Gastrocnemius medialis (tissue), 4 donors: ENCODE results near the gene KAZN. TPM values are rescaled to one million over a fixed set of nuclear protein-coding genes. Genes with fewer than 3 reads are reported as not detected.

Experiments
- ATAC-seq, 2 donors: fragments of 150-250 bp; one replicate each; pipeline ENCODE4 v1.9.1; 2016
- DNase-seq, 2 donors: peaks; one replicate each; pipeline ENCODE4 v3.0.0-alpha.2; 2019
- H3K27ac ChIP-seq, 4 donors: fragments of 200-600 bp; sonication (generic); 1 replicate in 1 of 4; 2 replicates in 3 of 4; pipeline ENCODE4 v1.5.1; 2016 to 2018; ENCODE audit warnings: mild to moderate bottlenecking in 2 of 4, moderate library complexity in 1 of 4
- H3K27me3 ChIP-seq, 3 donors: fragments of 200-600 bp; sonication (generic) in 2 of 3; 1 replicate in 1 of 3; 2 replicates in 2 of 3; pipeline versions ENCODE4 v1.5.1 to v1.6.0; 2016 to 2019; ENCODE audit warnings: mild to moderate bottlenecking in 1 of 3, moderate library complexity in 1 of 3
- H3K36me3 ChIP-seq, 2 donors: fragments of 200-600 bp; sonication (generic) in 1 of 2; one replicate each; pipeline ENCODE4 v1.5.1; 2017 to 2018
- H3K4me1 ChIP-seq, 2 donors: fragments of 200-600 bp; sonication (generic) in 1 of 2; one replicate each; pipeline ENCODE4 v1.5.1; 2016 to 2017; ENCODE audit warnings: mild to moderate bottlenecking in 2 of 2
- H3K4me3 ChIP-seq, 4 donors: fragments of 200-600 bp; sonication (generic) in 3 of 4; 1 replicate in 1 of 4; 2 replicates in 3 of 4; pipeline ENCODE4 v1.5.1; 2016 to 2019; ENCODE audit warnings: mild to moderate bottlenecking in 2 of 4
- H3K9me3 ChIP-seq, 3 donors: fragments of 200-600 bp; sonication (generic) in 2 of 3; 1 replicate in 1 of 3; 2 replicates in 2 of 3; pipeline ENCODE4 v1.5.1; 2016 to 2019
- POLR2A ChIP-seq, 2 donors: fragments of 450-650 bp; IDR thresholded peaks; one replicate each; pipeline ENCODE4 v1.6.1; 2017; ENCODE audit warnings: antibody characterized with exemption in 2 of 2, mild to moderate bottlenecking in 2 of 2, moderate library complexity in 2 of 2
- in situ Hi-C, 4 donors: fragments of 200-750 bp; cut with MboI; loops; one replicate each; pipeline versions ENCODE4 v1.15.0 to v1.8.0; 2017; ENCODE audit warnings: low sequenced_read_pairs in 4 of 4
- intact Hi-C: fragments of 100-400 bp; cut with DNase I; formaldehyde crosslinking; loops from one replicate; pipeline ENCODE4 v1.15.1; 2023; ENCODE audit warnings: low total_unique reads
- total RNA-seq, 4 donors: library from RNA; depleted of rRNA; stranded (reverse); fragments of >200 nt; gene quantifications; one replicate each; pipeline versions ENCODE4 v1.1.0 to v1.2.3, GENCODE V29; 2016
- TF ChIP-seq, protein P1 (sequence below), 5 experiments: fragments of 450-650 bp in 3 of 5; fragments of 200-600 bp in 2 of 5; sonication (generic) in 2 of 5; IDR thresholded peaks in 4 of 5; conservative IDR thresholded peaks in 1 of 5; 1 replicate in 4 of 5; 2 replicates in 1 of 5; pipeline ENCODE4 v1.5.1; 2016 to 2019; ENCODE audit warnings: antibody characterized with exemption in 5 of 5, mild to moderate bottlenecking in 3 of 5, moderate library complexity in 3 of 5

KAZN gene
- total RNA-seq, 4 donors from 2014 or later: 0.05 to 2.2 (median 1.00) TPM

GRCh38 chr1:14780271-14780670 is 181.8 kb downstream of the KAZN start:
- in situ Hi-C loops (no loop called here), intact Hi-C loops (no loop called here)
- H3K4me3 ChIP-seq: no peak overlapping the region
- DNase-seq (no peak), ATAC-seq (no peak)
- no peaks in the 10 kb centered on the region for H3K36me3 ChIP-seq
- H3K27me3 ChIP-seq: no peaks in the 10 kb centered on the region
- no peak overlapping the region for H3K27ac ChIP-seq
- no peaks in the 10 kb centered on the region for H3K9me3 ChIP-seq
- TF ChIP-seq, protein P1, sequence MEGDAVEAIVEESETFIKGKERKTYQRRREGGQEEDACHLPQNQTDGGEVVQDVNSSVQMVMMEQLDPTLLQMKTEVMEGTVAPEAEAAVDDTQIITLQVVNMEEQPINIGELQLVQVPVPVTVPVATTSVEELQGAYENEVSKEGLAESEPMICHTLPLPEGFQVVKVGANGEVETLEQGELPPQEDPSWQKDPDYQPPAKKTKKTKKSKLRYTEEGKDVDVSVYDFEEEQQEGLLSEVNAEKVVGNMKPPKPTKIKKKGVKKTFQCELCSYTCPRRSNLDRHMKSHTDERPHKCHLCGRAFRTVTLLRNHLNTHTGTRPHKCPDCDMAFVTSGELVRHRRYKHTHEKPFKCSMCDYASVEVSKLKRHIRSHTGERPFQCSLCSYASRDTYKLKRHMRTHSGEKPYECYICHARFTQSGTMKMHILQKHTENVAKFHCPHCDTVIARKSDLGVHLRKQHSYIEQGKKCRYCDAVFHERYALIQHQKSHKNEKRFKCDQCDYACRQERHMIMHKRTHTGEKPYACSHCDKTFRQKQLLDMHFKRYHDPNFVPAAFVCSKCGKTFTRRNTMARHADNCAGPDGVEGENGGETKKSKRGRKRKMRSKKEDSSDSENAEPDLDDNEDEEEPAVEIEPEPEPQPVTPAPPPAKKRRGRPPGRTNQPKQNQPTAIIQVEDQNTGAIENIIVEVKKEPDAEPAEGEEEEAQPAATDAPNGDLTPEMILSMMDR (IDR thresholded peaks at IDR 0.05 in 4 of 5, conservative IDR thresholded peaks at IDR 0.05 in 1 of 5): no peak
- no peak for TF ChIP-seq POLR2A (IDR thresholded peaks at IDR 0.05)
- H3K4me1 ChIP-seq: no peaks in the 10 kb centered on the region

DNA sequence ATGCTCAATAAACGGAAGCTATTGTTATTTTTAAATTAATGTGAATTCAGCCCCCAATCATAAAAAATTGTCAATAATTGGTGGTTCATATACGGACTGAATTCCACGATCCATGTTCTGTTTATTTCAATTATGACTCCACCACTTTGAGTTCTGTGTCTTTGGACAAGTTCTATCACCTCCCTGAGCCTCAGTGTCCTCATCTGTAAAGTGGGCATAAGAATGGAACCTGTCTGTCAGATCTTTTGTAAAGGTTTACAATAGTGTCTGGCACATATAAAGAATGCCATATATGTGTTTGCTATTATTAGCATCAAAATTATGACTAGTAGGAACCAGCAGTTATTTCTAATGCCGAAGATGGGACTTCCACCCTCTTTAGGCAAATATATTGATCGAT is 183.3 kb downstream of the KAZN start:
- no peaks in the 10 kb centered on the region for H3K4me1 ChIP-seq
- in situ Hi-C loops: no loop called here
- no peak for TF ChIP-seq POLR2A (IDR thresholded peaks at IDR 0.05)
- TF ChIP-seq, protein P1 (IDR thresholded peaks at IDR 0.05 in 4 of 5, conservative IDR thresholded peaks at IDR 0.05 in 1 of 5): no peak
- DNase-seq: no peak
- H3K36me3 ChIP-seq: no peaks in the 10 kb centered on the region
- intact Hi-C loops: no loop called here
- H3K4me3 ChIP-seq: no peak overlapping the region
- no peaks in the 10 kb centered on the region for H3K9me3 ChIP-seq
- no peaks in the 10 kb centered on the region for H3K27me3 ChIP-seq
- ATAC-seq: no peak
- no peak overlapping the region for H3K27ac ChIP-seq

DNA sequence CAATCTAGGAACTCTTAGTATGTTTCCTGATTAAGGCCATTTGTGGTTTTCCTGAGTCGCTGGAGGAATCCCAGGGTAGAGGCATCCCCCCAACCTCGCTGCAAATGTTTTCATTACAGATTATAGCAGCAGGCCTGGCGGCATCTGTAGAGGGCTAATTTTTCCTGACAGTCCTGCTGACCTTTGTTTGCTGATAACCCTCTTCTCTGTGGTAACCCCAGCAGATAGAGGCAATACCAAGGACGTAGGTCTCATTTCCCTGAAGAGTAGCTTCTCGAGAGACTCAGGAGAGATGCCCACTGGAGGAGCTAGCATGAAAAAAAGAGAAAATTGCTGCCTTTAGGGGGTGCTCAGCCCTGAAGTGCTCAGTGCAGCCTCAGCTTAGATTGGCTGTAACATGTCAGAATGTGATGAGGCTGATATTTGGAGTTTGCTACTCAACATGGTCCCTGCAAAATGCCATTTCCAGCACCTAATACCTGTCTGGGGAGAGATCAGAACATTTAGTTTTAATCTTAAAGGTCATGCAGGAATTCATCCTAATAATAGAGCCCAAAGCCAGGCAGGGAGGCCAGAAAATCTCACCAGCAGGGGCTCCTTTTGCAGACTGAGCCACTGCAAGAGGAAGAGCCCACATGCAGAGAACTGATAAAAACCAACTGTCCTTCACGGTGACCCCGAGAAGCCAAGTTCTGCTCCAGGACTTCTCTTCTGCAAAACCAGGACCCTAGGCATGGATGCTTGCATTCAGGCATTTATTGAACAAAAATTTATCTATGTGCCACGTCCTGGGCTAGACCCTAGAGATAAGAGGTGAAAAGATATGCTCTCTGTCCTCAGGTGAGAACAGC is 184.5 kb downstream of the KAZN start:
- Histone ChIP-seq H3K27me3 (no peaks in the 10 kb centered on the region), H3K4me1 (no peaks in the 10 kb centered on the region), H3K9me3 (no peaks in the 10 kb centered on the region), H3K36me3 (no peaks in the 10 kb centered on the region), H3K4me3 (no peak overlapping the region), H3K27ac (no peak overlapping the region)
- no peak for DNase-seq
- ATAC-seq: no peak
- intact Hi-C loops (no loop called here), in situ Hi-C loops (no loop called here)
- TF ChIP-seq POLR2A (IDR thresholded peaks at IDR 0.05): no peak
- TF ChIP-seq, protein P1 (IDR thresholded peaks at IDR 0.05 in 4 of 5, conservative IDR thresholded peaks at IDR 0.05 in 1 of 5): no peak

GRCh38 chr1:14783592-14783886 is 185.1 kb downstream of the KAZN start:
- DNase-seq (no peak), ATAC-seq (no peak)
- H3K27me3 ChIP-seq: no peaks in the 10 kb centered on the region
- no peaks in the 10 kb centered on the region for H3K4me1 ChIP-seq
- in situ Hi-C loops (no loop called here), intact Hi-C loops (no loop called here)
- no peak overlapping the region for H3K27ac ChIP-seq
- TF ChIP-seq, protein P1 (IDR thresholded peaks at IDR 0.05 in 4 of 5, conservative IDR thresholded peaks at IDR 0.05 in 1 of 5): no peak
- no peak for TF ChIP-seq POLR2A (IDR thresholded peaks at IDR 0.05)
- no peak overlapping the region for H3K4me3 ChIP-seq
- no peaks in the 10 kb centered on the region for H3K36me3 ChIP-seq
- no peaks in the 10 kb centered on the region for H3K9me3 ChIP-seq
